Tibial artery (tissue), 4 donors: ENCODE measurements around the gene MAP1A.

ENCODE experiments used
- DNase-seq, 2 donors: peaks; one replicate each; pipeline ENCODE4 v3.0.0-alpha.2; 2019
- H3K27ac ChIP-seq, 2 donors: fragments of 200-600 bp; sonication (generic) in 1 of 2; 1 replicate in 1 of 2; 2 replicates in 1 of 2; pipeline ENCODE4 v1.5.1; 2018 to 2019; ENCODE audit warnings: mild to moderate bottlenecking in 1 of 2
- H3K27me3 ChIP-seq, 2 donors: fragments of 200-600 bp; sonication (generic) in 1 of 2; one replicate each; pipeline versions ENCODE4 v1.5.1 to v1.6.0; 2016 to 2019
- H3K36me3 ChIP-seq, 3 donors: fragments of 200-600 bp; sonication (generic) in 2 of 3; one replicate each; pipeline ENCODE4 v1.5.1; 2016 to 2019; ENCODE audit warnings: mild to moderate bottlenecking in 2 of 3
- H3K4me1 ChIP-seq, 4 donors: fragments of 200-600 bp; sonication (generic) in 2 of 4; 1 replicate in 3 of 4; 2 replicates in 1 of 4; pipeline ENCODE4 v1.5.1; 2016 to 2019
- H3K4me3 ChIP-seq, 2 donors: fragments of 200-600 bp; sonication (generic) in 1 of 2; 1 replicate in 1 of 2; 2 replicates in 1 of 2; pipeline ENCODE4 v1.5.1; 2018 to 2019; ENCODE audit warnings: mild to moderate bottlenecking in 2 of 2
- H3K9me3 ChIP-seq, 3 donors: fragments of 200-600 bp; sonication (generic) in 1 of 3; one replicate each; pipeline ENCODE4 v1.5.1; 2016 to 2019
- CTCF ChIP-seq, 2 experiments: fragments of 200-600 bp in 1 of 2; fragments of 450-650 bp in 1 of 2; IDR thresholded peaks; one replicate each; pipeline ENCODE4 v1.5.1; 2017 to 2019; ENCODE audit warnings: antibody characterized with exemption in 2 of 2, mild to moderate bottlenecking in 1 of 2, moderate library complexity in 1 of 2
- intact Hi-C: fragments of 100-400 bp; cut with DNase I; formaldehyde crosslinking; loops from one replicate; pipeline ENCODE4 v1.15.0; 2023; ENCODE audit warnings: low total_unique reads

Gene MAP1A

GRCh38 chr15:43513550-43513949 is 3.9 kb upstream of the MAP1A start:
- DNase-seq, result no peak
- H3K27ac ChIP-seq, result no peak overlapping the region
- no peaks in the 10 kb centered on the region for H3K27me3 ChIP-seq
- intact Hi-C loops, result loop anchor here (10.0 kb wide), 1 partner anchor 261 kb away; the partner anchor contains the start of gene ELL3
- H3K9me3 ChIP-seq, result no peaks in the 10 kb centered on the region
- peaks cover 0 to 45% (median 36%) of the 10 kb centered on the region in 4 donors for H3K4me1 ChIP-seq
- no peak for TF ChIP-seq CTCF (IDR thresholded peaks at IDR 0.05)
- no peaks in the 10 kb centered on the region for H3K36me3 ChIP-seq
- H3K4me3 ChIP-seq, result no peak overlapping the region

GRCh38 chr15:43514241-43515057 is 3.0 kb upstream of the MAP1A start:
- Histone ChIP-seq H3K27ac (no peak overlapping the region), H3K4me1 (peaks cover 0 to 51% (median 36%) of the 10 kb centered on the region in 4 donors), H3K9me3 (no peaks in the 10 kb centered on the region), H3K4me3 (no peak overlapping the region), H3K36me3 (no peaks in the 10 kb centered on the region), H3K27me3 (no peaks in the 10 kb centered on the region)
- intact Hi-C loops, result loop anchor here (10.0 kb wide), 1 partner anchor 260 kb away; the partner anchor contains the start of gene ELL3
- peak in 1 of 2 donors; percentile 65 for DNase-seq
- peak; percentile 23 to 34 for TF ChIP-seq CTCF (IDR thresholded peaks at IDR 0.05)

GRCh38 chr15:43515741-43516140 is 1.7 kb upstream of the MAP1A start:
- TF ChIP-seq CTCF (IDR thresholded peaks at IDR 0.05), result no peak
- peak in 1 of 2 donors; percentile 63 for DNase-seq
- peak overlapping the region; percentile 76 to 80 for H3K27ac ChIP-seq
- H3K36me3 ChIP-seq, result peaks cover 3 to 9% (median 4%) of the 10 kb centered on the region in 3 donors
- intact Hi-C loops, result loop anchor here (10.0 kb wide), 1 partner anchor 259 kb away; the partner anchor contains the start of gene ELL3
- H3K4me1 ChIP-seq, result peaks cover 0 to 42% (median 29%) of the 10 kb centered on the region in 4 donors
- no peaks in the 10 kb centered on the region for H3K9me3 ChIP-seq
- H3K27me3 ChIP-seq, result no peaks in the 10 kb centered on the region
- H3K4me3 ChIP-seq, result peak overlapping the region in 1 of 2 donors; percentile 61

GRCh38 chr15:43516185-43516584 is 1.2 kb upstream of the MAP1A start:
- H3K9me3 ChIP-seq, result no peaks in the 10 kb centered on the region
- H3K4me1 ChIP-seq, result peaks cover 0 to 39% (median 28%) of the 10 kb centered on the region in 4 donors
- peak overlapping the region; percentile 59 to 61 for H3K4me3 ChIP-seq
- H3K36me3 ChIP-seq, result peaks cover 7 to 14% (median 8%) of the 10 kb centered on the region in 3 donors
- H3K27me3 ChIP-seq, result no peaks in the 10 kb centered on the region
- TF ChIP-seq CTCF (IDR thresholded peaks at IDR 0.05), result no peak
- DNase-seq, result peak; percentile 62 to 78
- intact Hi-C loops, result loop anchor here (10.0 kb wide), 1 partner anchor 259 kb away; the partner anchor contains the start of gene ELL3
- peak overlapping the region; percentile 76 to 80 for H3K27ac ChIP-seq

GRCh38 chr15:43516801-43517353 is 531 bp upstream of the MAP1A start:
- Histone ChIP-seq H3K4me3 (peak overlapping the region; percentile 59 to 61), H3K27me3 (no peaks in the 10 kb centered on the region), H3K27ac (peak overlapping the region; percentile 76 to 80), H3K9me3 (no peaks in the 10 kb centered on the region), H3K36me3 (peaks cover 14 to 20% (median 15%) of the 10 kb centered on the region in 3 donors), H3K4me1 (peaks cover 0 to 32% (median 23%) of the 10 kb centered on the region in 4 donors)
- no peak for TF ChIP-seq CTCF (IDR thresholded peaks at IDR 0.05)
- intact Hi-C loops, result loop anchor here (10.0 kb wide), 1 partner anchor 258 kb away; the partner anchor contains the start of gene ELL3
- DNase-seq, result no peak
